HG03066 (cell line): ENCODE measurements around the gene LUC7L2.
"Not testable (repeated sequence)": the region's sequence is repeated elsewhere in the genome, so short reads cannot be mapped to it uniquely, and the experiment has no call there.

Experiments
- ATAC-seq: cut with Tn5 transposase; IDR thresholded peaks from one replicate; pipeline ENCODE4 v1.9.1; 2021; ENCODE audit warnings: low read depth; ENCODE audit not compliant: unreplicated experiment

The LUC7L2 gene

GRCh38 chr7:139359366-139360209 is at the start of gene LUC7L2:
Gene LUC7L2 (plus strand): TSS chr7:139359894. CDS start chr7:139360262, 368 bp downstream.
- peak; percentile 62 for ATAC-seq

- ATAC-seq = no peak
Measured at GRCh38 chr7:139317939-139318505, 41.7 kb upstream of the LUC7L2 start.

GRCh38 chr7:139321071-139321745 is 38.5 kb upstream of the LUC7L2 start:
- no peak for ATAC-seq

- not testable (repeated sequence) for ATAC-seq
Measured at GRCh38 chr7:139324709-139325108, 35.0 kb upstream of the LUC7L2 start.

GRCh38 chr7:139328375-139328774 is 31.3 kb upstream of the LUC7L2 start:
- no peak for ATAC-seq

- ATAC-seq = no peak
Measured at GRCh38 chr7:139329119-139329518, 30.6 kb upstream of the LUC7L2 start.

- ATAC-seq = no peak
Measured at GRCh38 chr7:139330333-139331030, 29.2 kb upstream of the LUC7L2 start.

- ATAC-seq = no peak
Measured at GRCh38 chr7:139332697-139333359, 26.9 kb upstream of the LUC7L2 start.

GRCh38 chr7:139333443-139333842 is 26.3 kb upstream of the LUC7L2 start:
- ATAC-seq = not testable (repeated sequence)

GRCh38 chr7:139334399-139335150 is 25.1 kb upstream of the LUC7L2 start:
- ATAC-seq = no peak

- ATAC-seq = no peak
Measured at GRCh38 chr7:139339025-139339424, 20.7 kb upstream of the LUC7L2 start.

GRCh38 chr7:139339698-139340036 is 20.0 kb upstream of the LUC7L2 start:
- no peak for ATAC-seq

GRCh38 chr7:139340037-139340807 is 19.5 kb upstream of the LUC7L2 start:
- ATAC-seq = peak; percentile 77

- no peak for ATAC-seq
Measured at GRCh38 chr7:139340808-139341057, 19.0 kb upstream of the LUC7L2 start.

GRCh38 chr7:139341058-139341775 is 18.5 kb upstream of the LUC7L2 start, which contains the start of gene FMC1:
Gene FMC1 (plus strand): TSS chr7:139341337. CDS start chr7:139341385, 48 bp downstream.
- peak; percentile 60 for ATAC-seq

GRCh38 chr7:139341776-139342226 is 17.9 kb upstream of the LUC7L2 start:
- no peak for ATAC-seq

- no peak for ATAC-seq
Measured at GRCh38 chr7:139345042-139345441, 14.7 kb upstream of the LUC7L2 start.

GRCh38 chr7:139351027-139351426 is 8.7 kb upstream of the LUC7L2 start:
- ATAC-seq = no peak
